Retinal pigment epithelial cell (primary cell): ENCODE measurements around the gene EID3.
"Not testable (repeated sequence)": the region's sequence is repeated elsewhere in the genome, so short reads cannot be mapped to it uniquely, and the experiment has no call there.

Experiments used
- DNase-seq: peaks from one replicate; pipeline ENCODE4 v3.0.0-alpha.2; 2010; ENCODE audit warnings: low read depth
- H3K4me3 ChIP-seq: 2 replicates; pipeline ENCODE4 v1.5.1; 2011; ENCODE audit warnings: mild to moderate bottlenecking, low read length, control low read depth, moderate library complexity
- CTCF ChIP-seq: conservative IDR thresholded peaks from 2 replicates; pipeline ENCODE4 v1.5.1; 2011; ENCODE audit warnings: low read depth, low read length, control low read depth, inconsistent platforms

EID3 gene

GRCh38 chr12:104331376-104331775 lies 27.8 kb downstream of the EID3 start:
- no peak for TF ChIP-seq CTCF
- H3K4me3 ChIP-seq, result no peak overlapping the region
- no peak for DNase-seq

DNA sequence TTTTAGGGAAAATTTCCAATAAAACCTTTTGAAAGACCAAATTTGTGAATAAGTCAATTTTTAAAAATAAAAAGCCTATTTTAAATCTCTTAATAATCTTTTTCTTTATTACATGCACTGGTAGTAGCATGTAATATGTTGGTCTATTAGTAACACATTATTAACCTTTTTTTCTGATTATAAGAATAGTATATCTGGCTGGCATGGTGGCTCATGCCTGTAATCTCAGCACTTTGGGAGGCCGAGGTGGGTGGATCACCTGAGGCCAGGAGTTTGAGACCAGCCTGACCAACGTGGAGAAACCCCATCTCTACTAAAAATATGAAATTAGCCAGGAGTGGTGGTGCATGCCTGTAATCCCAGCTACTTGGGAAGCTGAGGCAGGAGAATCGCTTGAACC lies 28.7 kb downstream of the EID3 start:
- not testable (repeated sequence) for DNase-seq

GRCh38 chr12:104333692-104334255 lies 30.2 kb downstream of the EID3 start:
- no peak for TF ChIP-seq CTCF
- no peak overlapping the region for H3K4me3 ChIP-seq
- no peak for DNase-seq

More for the DNA sequence above, 28.7 kb downstream of the EID3 start:
- not testable (repeated sequence) for H3K4me3 ChIP-seq

DNA sequence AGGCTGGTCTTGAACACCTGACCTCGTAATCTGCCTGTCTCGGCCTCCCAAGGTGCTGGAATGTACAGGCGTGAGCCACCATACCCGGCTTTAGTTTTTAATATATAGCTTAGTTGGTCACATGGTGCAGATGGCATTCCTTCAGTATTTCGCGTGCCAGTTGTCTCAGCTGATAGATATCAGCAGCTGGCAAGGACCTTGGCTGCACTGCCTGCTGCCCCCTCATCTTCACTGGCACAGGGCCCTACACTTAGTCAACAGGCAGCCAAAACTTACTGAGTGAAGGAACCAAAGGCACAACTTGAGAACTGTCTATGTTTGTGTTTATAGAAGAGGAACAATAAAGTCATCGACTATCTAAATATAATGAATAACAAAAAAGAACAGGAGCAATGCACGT lies 31.0 kb downstream of the EID3 start:
- no peak for TF ChIP-seq CTCF
- H3K4me3 ChIP-seq, result no peak overlapping the region
- no peak for DNase-seq

GRCh38 chr12:104336115-104336514 lies 32.6 kb downstream of the EID3 start:
- H3K4me3 ChIP-seq, result no peak overlapping the region
- no peak for DNase-seq
- TF ChIP-seq CTCF, result no peak

- DNase-seq, result no peak
- TF ChIP-seq CTCF, result no peak
- no peak overlapping the region for H3K4me3 ChIP-seq
These were observed 33.6 kb downstream of the EID3 start for GRCh38 chr12:104337030-104337558.

DNA sequence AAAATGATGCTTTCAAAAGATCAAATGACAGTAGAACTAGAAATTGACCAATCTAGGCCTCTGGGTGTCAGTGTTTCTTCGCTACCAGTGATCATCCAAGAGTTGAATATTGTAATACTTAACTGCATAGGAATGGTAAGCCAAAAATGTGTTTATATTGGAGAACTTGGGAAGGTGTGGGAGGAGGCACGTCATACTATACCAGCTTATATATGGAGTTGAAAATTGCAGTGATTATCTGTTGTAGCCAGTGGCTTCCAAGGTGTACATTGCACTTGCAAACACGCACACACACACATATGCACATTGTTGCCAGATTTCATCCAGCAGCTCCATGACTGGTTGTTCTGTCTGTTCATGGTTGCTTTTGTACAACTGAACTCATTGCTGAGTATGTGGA lies 36.1 kb downstream of the EID3 start:
- no peak for DNase-seq
- H3K4me3 ChIP-seq, result no peak overlapping the region
- no peak for TF ChIP-seq CTCF
